Liver (tissue), 9 donors: Measurements from ENCODE around the gene CFAP70. TPM values are rescaled to one million over a fixed set of nuclear protein-coding genes. Genes with fewer than 3 reads are reported as not detected.

Source experiments
- DNase-seq: peaks from one replicate; pipeline ENCODE4 v3.0.0-alpha.2; 2017; ENCODE audit warnings: low spot score
- H3K27ac ChIP-seq, 2 donors: one replicate each; pipeline ENCODE4 v1.7.0; 2013; ENCODE audit warnings: inconsistent platforms in 2 of 2, low read length in 2 of 2, control low read depth in 1 of 2, low read depth in 1 of 2, mild to moderate bottlenecking in 1 of 2
- H3K27me3 ChIP-seq, 4 donors: one replicate each; pipeline versions ENCODE4 v1.6.1 to v1.7.0; 2013; ENCODE audit warnings: low read length in 3 of 4, inconsistent platforms in 1 of 4, mild to moderate bottlenecking in 1 of 4, moderate library complexity in 1 of 4; ENCODE audit not compliant: control insufficient read depth in 4 of 4, insufficient read depth in 4 of 4
- H3K36me3 ChIP-seq, 4 donors: one replicate each; pipeline versions ENCODE4 v1.6.1 to v1.7.0; 2013; ENCODE audit warnings: low read length in 3 of 4, mild to moderate bottlenecking in 3 of 4, low read depth in 1 of 4, moderate library complexity in 1 of 4; ENCODE audit not compliant: control insufficient read depth in 4 of 4, insufficient read depth in 3 of 4
- H3K4me1 ChIP-seq, 4 donors: one replicate each; pipeline versions ENCODE4 v1.6.1 to v1.7.0; 2013; ENCODE audit warnings: low read length in 3 of 4, mild to moderate bottlenecking in 3 of 4, moderate library complexity in 1 of 4; ENCODE audit not compliant: control insufficient read depth in 4 of 4, insufficient read depth in 4 of 4
- H3K4me3 ChIP-seq, 3 donors: one replicate each; pipeline versions ENCODE4 v1.6.1 to v1.7.0; 2013; ENCODE audit warnings: low read length in 3 of 3, control low read depth in 1 of 3, low read depth in 1 of 3, mild to moderate bottlenecking in 1 of 3
- H3K9ac ChIP-seq, 2 donors: one replicate each; pipeline ENCODE4 v1.7.0; 2013; ENCODE audit warnings: low read length in 2 of 2, mild to moderate bottlenecking in 2 of 2, moderate library complexity in 2 of 2, control low read depth in 1 of 2, low read depth in 1 of 2
- H3K9me3 ChIP-seq, 4 donors: one replicate each; pipeline versions ENCODE4 v1.6.1 to v1.7.0; 2013; ENCODE audit warnings: low read length in 3 of 4; ENCODE audit not compliant: control insufficient read depth in 4 of 4
- FOXA1 ChIP-seq: IDR thresholded peaks from 2 replicates; pipeline ENCODE4 v1.6.1; 2016; ENCODE audit warnings: antibody characterized with exemption
- FOXA2 ChIP-seq: IDR thresholded peaks from 2 replicates; pipeline ENCODE4 v1.6.1; 2016; ENCODE audit warnings: antibody characterized with exemption
- GABPA ChIP-seq, 2 donors: IDR thresholded peaks in 1 of 2; conservative IDR thresholded peaks in 1 of 2; 2 replicates each; pipeline ENCODE4 v1.6.1; 2016; ENCODE audit warnings: antibody characterized with exemption in 2 of 2, mild to moderate bottlenecking in 1 of 2, moderate library complexity in 1 of 2
- HNF4G ChIP-seq: IDR thresholded peaks from 2 replicates; pipeline ENCODE4 v1.6.1; 2016; ENCODE audit warnings: antibody characterized with exemption
- RAD21 ChIP-seq, 2 donors: IDR thresholded peaks; 2 replicates each; pipeline ENCODE4 v1.6.1; 2016; ENCODE audit warnings: antibody characterized with exemption in 2 of 2, mild to moderate bottlenecking in 2 of 2
- WGBS: extraction: QIAGEN DNeasy Blood & Tissue Kit; methylation state at CpG from one replicate; pipeline ENCODE4 v1.1.7; 2013; 5-methylcytosine and 5-hydroxymethylcytosine counted together
- polyA plus RNA-seq, 2 donors: library from polyadenylated mRNA; stranded (reverse) in 1 of 2; unstranded in 1 of 2; fragments of 200-250 nt in 1 of 2; fragments of >200 nt in 1 of 2; fragmentation: Nextera tagmentation in 1 of 2; extraction: Ambion mirVana in 1 of 2; gene quantifications; one replicate each; pipeline versions ENCODE4 v1.2.1 to v1.2.3, GENCODE V29; 2013 to 2015
- total RNA-seq, 2 donors: library from RNA; depleted of rRNA; stranded (reverse); fragments of >200 nt; gene quantifications; one replicate each; pipeline ENCODE4 v1.2.3, GENCODE V29; 2014
- TF ChIP-seq, protein P1 (sequence below): IDR thresholded peaks from 2 replicates; pipeline ENCODE4 v1.6.1; 2016; ENCODE audit warnings: antibody characterized with exemption
- TF ChIP-seq, protein P2 (sequence below): IDR thresholded peaks from 2 replicates; pipeline ENCODE4 v1.6.1; 2016; ENCODE audit warnings: antibody characterized with exemption
- TF ChIP-seq, protein P3 (sequence below): IDR thresholded peaks from 2 replicates; pipeline ENCODE4 v1.6.1; 2016; ENCODE audit warnings: antibody characterized with exemption, mild to moderate bottlenecking
- TF ChIP-seq, protein P4 (sequence below): IDR thresholded peaks from 2 replicates; pipeline ENCODE4 v1.6.1; 2016; ENCODE audit warnings: antibody characterized with exemption
- TF ChIP-seq, protein P5 (sequence below): fragments of 150-350 bp; IDR thresholded peaks from 2 replicates; pipeline ENCODE4 v1.5.1; 2017; ENCODE audit warnings: improper control_type of control experiment, low read depth, low read length; ENCODE audit not compliant: missing input control
- donor health status: healthy.
- donor health status: healthy.
- donor health status: healthy.
- donor health status: healthy.
- donor health status: healthy.

CFAP70 gene
- total and polyA plus RNA-seq, 4 donors = 0.46 to 2.3 (median 0.80) TPM

DNA sequence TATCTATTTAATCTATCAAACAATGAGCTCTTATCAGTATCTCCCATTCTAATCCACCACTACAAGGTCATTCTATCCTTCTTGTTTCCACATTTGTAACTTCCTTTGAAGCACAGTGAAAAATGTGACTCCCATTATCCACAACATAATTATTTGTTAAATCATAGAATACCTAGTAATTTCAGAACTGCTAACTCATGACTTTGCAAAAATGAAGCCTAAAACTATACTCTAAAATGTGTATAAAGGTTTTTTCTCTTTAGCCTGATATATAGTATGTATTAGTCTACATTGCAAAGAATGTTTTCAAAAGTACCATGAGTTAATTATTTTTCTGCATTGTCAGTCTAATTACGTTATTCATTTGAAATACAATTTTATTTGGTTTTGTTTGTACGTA is 94.2 kb downstream of the CFAP70 start:
- Histone ChIP-seq H3K27ac (no peak overlapping the region), H3K4me1 (peaks cover 0 to 4% (median 0%) of the 10 kb centered on the region in 4 donors), H3K36me3 (no peaks in the 10 kb centered on the region), H3K9me3 (no peaks in the 10 kb centered on the region), H3K4me3 (no peak overlapping the region), H3K9ac (no peak overlapping the region), H3K27me3 (no peaks in the 10 kb centered on the region)
- TF ChIP-seq, protein P1, sequence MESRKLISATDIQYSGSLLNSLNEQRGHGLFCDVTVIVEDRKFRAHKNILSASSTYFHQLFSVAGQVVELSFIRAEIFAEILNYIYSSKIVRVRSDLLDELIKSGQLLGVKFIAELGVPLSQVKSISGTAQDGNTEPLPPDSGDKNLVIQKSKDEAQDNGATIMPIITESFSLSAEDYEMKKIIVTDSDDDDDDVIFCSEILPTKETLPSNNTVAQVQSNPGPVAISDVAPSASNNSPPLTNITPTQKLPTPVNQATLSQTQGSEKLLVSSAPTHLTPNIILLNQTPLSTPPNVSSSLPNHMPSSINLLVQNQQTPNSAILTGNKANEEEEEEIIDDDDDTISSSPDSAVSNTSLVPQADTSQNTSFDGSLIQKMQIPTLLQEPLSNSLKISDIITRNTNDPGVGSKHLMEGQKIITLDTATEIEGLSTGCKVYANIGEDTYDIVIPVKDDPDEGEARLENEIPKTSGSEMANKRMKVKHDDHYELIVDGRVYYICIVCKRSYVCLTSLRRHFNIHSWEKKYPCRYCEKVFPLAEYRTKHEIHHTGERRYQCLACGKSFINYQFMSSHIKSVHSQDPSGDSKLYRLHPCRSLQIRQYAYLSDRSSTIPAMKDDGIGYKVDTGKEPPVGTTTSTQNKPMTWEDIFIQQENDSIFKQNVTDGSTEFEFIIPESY = no peak
- TF ChIP-seq FOXA1 = no peak
- TF ChIP-seq HNF4G = no peak
- TF ChIP-seq, protein P2, sequence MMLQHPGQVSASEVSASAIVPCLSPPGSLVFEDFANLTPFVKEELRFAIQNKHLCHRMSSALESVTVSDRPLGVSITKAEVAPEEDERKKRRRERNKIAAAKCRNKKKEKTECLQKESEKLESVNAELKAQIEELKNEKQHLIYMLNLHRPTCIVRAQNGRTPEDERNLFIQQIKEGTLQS = no peak
- TF ChIP-seq, protein P3, sequence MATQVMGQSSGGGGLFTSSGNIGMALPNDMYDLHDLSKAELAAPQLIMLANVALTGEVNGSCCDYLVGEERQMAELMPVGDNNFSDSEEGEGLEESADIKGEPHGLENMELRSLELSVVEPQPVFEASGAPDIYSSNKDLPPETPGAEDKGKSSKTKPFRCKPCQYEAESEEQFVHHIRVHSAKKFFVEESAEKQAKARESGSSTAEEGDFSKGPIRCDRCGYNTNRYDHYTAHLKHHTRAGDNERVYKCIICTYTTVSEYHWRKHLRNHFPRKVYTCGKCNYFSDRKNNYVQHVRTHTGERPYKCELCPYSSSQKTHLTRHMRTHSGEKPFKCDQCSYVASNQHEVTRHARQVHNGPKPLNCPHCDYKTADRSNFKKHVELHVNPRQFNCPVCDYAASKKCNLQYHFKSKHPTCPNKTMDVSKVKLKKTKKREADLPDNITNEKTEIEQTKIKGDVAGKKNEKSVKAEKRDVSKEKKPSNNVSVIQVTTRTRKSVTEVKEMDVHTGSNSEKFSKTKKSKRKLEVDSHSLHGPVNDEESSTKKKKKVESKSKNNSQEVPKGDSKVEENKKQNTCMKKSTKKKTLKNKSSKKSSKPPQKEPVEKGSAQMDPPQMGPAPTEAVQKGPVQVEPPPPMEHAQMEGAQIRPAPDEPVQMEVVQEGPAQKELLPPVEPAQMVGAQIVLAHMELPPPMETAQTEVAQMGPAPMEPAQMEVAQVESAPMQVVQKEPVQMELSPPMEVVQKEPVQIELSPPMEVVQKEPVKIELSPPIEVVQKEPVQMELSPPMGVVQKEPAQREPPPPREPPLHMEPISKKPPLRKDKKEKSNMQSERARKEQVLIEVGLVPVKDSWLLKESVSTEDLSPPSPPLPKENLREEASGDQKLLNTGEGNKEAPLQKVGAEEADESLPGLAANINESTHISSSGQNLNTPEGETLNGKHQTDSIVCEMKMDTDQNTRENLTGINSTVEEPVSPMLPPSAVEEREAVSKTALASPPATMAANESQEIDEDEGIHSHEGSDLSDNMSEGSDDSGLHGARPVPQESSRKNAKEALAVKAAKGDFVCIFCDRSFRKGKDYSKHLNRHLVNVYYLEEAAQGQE = no peak
- TF ChIP-seq, protein P4, sequence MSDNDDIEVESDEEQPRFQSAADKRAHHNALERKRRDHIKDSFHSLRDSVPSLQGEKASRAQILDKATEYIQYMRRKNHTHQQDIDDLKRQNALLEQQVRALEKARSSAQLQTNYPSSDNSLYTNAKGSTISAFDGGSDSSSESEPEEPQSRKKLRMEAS = no peak
- no peak for TF ChIP-seq RAD21 (IDR thresholded peaks at IDR 0.05)
- no peak for TF ChIP-seq FOXA2
- 94% methylated on average over 2 of the region's 2 CpGs for WGBS
- no peak for DNase-seq

DNA sequence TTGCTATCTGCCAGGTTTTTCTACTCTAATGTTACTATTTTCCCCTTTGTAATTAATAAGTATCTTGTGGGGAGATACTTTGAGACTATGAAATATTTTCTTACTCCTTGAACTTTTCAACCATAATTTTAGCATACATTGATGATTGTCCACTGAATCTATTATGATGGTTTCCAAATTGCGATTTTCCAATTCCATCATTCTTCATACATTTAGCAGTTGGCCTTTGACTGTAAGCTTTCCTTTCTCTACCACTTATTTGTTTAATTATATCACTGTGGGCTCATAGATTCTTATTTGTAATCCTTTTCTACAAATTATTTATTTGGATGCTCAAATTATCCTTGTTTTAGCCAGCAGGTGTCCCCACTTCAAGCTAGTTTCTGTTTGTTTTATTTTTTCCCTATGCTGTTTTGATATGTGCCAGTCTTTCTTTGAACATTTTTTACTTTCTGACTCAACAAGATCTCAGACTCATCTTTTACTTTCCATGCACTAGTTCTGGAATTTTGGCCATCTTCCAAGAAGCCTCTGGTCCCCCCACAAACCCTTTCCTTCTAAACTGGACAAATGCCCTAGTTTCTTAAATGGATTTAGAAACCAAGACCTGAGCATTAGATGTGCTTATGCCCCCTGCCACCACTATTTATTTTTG is 94.8 kb downstream of the CFAP70 start:
- Histone ChIP-seq H3K4me1 (peaks cover 0 to 4% (median 0%) of the 10 kb centered on the region in 4 donors), H3K27ac (no peak overlapping the region), H3K9ac (no peak overlapping the region), H3K27me3 (no peaks in the 10 kb centered on the region), H3K36me3 (no peaks in the 10 kb centered on the region), H3K4me3 (no peak overlapping the region), H3K9me3 (no peaks in the 10 kb centered on the region)
- no peak for DNase-seq
- TF ChIP-seq, protein P5, sequence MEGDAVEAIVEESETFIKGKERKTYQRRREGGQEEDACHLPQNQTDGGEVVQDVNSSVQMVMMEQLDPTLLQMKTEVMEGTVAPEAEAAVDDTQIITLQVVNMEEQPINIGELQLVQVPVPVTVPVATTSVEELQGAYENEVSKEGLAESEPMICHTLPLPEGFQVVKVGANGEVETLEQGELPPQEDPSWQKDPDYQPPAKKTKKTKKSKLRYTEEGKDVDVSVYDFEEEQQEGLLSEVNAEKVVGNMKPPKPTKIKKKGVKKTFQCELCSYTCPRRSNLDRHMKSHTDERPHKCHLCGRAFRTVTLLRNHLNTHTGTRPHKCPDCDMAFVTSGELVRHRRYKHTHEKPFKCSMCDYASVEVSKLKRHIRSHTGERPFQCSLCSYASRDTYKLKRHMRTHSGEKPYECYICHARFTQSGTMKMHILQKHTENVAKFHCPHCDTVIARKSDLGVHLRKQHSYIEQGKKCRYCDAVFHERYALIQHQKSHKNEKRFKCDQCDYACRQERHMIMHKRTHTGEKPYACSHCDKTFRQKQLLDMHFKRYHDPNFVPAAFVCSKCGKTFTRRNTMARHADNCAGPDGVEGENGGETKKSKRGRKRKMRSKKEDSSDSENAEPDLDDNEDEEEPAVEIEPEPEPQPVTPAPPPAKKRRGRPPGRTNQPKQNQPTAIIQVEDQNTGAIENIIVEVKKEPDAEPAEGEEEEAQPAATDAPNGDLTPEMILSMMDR = peak; percentile 38
- TF ChIP-seq RAD21 (IDR thresholded peaks at IDR 0.05) (peak; percentile 63 to 70), GABPA (IDR thresholded peaks at IDR 0.05 in 1 of 2, conservative IDR thresholded peaks at IDR 0.05 in 1 of 2) (no peak)
- 50% methylated on average over 1 of the region's 1 CpG for WGBS
